GM18873 (cell line): ENCODE results near the gene CREB3L2.
A peak's percentile ranks its signal among the peaks of the same experiment; 100 is the strongest.
"Not testable (repeated sequence)": the region's sequence is repeated elsewhere in the genome, so short reads cannot be mapped to it uniquely, and the experiment has no call there.

ENCODE experiments used
- ATAC-seq: cut with Tn5 transposase; IDR thresholded peaks from one replicate; pipeline ENCODE4 v1.9.1; 2021; ENCODE audit warnings: mild to moderate bottlenecking, moderate library complexity, moderate number of reproducible peaks; ENCODE audit not compliant: unreplicated experiment, low FRiP score

Gene CREB3L2

GRCh38 chr7:138015096-138015495 is 13.2 kb upstream of the CREB3L2 start:
- ATAC-seq: no peak

DNA sequence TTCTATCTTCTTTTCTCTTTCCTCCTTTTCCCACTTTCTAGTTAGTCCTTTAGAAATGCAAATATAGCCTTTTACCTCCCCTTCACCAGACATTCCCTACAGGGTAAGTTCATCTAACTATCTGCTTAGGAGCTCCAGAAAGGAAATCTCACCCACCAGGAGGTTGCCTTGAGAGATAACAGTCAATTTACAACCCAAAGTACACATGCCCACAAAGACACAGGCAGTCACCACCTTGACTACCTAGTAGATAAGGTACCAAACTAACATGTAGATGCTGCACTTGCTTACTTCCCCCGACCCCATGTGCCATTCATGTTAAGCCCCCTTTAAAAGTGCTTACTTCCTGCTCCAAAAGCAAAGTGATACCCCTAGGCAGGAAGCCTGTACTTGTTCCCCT is 12.8 kb upstream of the CREB3L2 start:
- ATAC-seq: no peak

DNA sequence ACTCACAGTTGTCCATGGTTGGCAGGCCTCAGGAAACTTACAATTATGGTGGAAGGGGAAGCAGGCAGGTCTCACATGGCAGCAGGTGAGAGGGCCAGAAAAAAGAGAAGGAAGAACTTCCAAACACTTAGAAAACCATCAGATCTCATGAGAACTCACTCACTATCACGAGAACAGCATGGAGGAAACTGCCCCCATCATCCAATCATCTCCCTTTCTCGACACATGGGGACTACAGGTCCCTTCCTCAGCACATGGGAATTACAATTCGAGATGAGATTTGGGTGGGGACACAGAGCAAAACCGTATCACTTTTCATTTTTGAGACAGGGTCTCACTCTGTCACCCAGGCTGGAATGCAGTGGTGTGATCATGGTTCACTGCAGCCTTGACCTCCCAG is 12.3 kb upstream of the CREB3L2 start:
- not testable (repeated sequence) for ATAC-seq

DNA sequence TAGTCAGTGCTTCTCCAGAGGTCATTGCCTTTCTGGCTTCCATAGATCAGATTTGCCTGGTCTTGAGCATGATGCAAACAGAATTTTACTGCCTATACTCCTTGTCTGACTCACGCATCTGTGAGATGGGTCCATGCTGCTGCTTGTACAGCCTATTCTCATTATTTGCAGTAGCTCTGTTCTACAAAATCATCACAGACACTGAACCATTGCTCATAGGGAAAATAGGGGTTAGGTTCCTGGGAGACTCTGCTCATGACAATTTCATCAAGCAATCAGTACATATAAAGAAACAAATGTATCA is 7.4 kb upstream of the CREB3L2 start:
- ATAC-seq: no peak

GRCh38 chr7:138008588-138009349 is 6.9 kb upstream of the CREB3L2 start:
- ATAC-seq: no peak

DNA sequence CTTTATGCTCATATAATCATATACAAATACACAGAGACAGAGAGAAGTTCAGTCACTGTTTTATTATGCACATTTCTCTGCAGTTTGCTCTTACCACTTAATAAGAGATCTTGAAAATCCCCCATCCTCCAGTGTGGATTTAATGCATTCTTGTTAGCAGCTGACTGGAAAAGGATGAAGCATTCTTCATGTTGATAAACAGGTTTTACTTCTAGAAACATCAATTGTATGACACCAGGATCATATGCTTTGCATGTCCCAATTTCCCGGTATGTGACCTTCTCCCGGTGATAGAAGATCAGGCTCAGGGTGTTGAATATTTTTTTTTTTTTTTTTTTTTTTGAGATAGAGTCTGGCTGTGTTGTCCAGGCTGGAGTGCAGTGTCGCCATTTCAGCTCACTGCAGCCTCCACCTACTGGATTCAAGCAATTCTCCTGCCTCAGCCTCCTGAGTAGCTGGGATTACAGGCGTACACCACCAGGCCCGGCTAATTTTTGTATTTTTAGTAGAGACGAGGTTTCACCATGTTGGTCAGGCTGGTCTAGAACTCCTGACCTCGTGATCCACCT is 6.2 kb upstream of the CREB3L2 start:
- ATAC-seq: no peak

GRCh38 chr7:138006106-138006505 is 4.2 kb upstream of the CREB3L2 start:
- no peak for ATAC-seq

DNA sequence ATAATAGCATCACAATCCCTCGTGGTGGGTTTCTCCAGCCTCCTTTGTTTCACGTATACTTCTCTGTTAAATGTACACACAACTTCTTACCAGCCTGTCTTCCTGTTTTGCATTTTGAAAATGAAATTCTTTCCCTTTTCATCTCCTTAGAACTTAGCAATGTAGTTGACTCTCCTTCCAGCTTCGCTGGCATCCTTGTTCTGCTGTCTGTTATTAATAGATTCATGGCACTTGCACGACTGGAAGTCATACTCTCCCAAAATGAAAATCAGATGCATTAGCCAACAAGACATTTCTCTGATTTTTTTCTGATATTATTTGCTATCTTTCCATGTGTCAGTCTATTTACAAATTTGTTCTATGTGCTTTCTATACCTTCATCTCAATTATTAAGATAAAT is 3.0 kb upstream of the CREB3L2 start:
- no peak for ATAC-seq

DNA sequence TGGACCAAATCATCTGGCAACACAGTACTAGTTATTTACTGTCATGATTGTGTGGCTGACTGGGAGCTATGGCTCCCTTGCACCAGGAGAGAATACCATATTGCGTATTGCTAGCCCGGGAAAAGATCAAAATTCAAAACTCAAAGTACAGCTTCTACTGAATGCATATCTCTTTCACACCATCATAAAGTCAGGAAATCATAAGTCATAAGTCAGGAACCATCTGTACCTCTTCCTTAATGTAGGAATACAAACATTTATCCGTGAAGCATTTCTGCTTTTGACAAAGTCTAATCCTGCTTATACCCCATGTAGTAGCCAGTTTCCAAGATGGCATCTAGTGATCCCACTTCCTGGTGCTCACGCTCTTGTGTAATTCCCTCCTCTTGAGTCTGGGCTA is 2.2 kb upstream of the CREB3L2 start:
- no peak for ATAC-seq

DNA sequence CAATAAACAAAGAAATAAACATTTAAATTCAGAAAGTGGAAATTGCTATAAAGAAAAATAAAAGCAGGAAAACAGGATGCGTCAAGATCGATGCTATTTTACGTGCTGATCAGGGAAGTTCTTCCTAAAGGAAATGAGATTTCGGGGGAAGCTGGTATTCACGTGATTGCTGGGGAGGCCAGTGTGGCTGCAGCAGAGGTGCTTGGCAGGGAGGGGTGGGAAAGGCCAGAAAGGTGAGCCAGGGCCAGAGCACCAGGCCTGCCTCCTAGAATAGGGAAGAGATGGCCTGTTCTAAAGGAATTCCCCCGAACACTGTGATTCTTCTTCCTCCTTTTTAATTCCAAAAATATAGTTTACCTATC is 923 bp upstream of the CREB3L2 start:
- ATAC-seq: no peak

DNA sequence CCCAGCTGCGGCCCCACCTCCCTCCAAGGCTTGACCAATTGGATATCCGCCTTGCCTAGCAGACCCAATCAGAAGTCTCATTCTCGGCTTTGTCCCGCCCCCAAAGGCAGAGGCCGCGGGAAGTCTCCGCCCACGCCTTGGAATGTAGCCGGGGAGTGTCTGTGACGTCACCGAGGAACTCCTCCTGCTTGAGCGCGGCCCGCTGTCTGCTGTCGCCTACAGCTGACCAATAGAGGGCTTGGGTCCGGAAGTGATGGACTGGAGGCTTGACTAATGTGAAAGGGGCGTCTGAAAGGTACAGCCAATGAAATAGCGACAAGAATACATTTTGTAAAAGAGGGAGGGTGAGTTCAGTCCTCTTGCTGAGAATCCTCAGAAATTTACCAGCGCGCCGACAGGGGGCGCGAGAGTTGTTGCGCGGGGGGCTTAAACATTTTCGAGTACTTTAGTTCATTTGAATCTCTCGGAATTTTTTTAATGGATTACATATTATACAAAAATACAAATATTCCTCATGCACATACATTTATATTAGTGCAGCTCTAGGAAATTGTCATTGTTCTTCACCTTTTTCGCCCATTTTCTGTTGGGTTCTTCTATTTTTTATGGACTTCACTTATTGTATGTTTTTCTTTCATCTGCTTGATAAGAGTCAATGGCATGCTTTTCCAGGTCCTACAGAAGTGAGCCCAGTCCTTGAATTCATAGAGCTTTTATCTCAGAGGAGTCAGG is 376 bp upstream of the CREB3L2 start:
- ATAC-seq: peak; percentile 94

DNA sequence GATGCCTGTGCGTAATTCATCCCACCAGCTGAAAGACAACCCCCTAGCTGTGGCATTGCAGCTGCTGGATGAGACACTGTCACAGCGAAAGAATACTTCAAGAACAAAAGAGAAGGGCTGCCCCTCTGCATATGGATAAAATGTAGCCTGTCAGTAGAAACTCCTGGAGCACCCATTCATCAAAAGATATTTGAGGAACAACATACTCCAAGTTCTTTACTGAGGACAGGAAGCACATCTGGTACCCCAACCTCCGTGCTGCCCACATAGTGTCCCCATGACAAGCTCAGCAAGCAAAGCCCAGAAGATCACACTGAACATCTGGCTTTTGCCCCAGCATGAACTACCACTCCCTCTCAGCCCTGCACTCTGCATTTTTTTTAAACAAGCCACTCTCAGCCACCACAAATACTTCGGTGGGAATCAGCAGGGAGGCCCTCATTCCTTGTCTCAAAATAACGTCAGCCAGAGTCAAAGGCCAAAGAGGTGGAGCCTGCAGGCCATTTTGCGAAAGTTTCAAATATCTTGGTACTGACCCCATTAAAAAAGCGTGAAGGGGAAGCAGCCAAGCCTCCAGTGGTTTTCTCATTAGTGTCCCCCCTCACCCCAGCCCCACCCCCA is 1.7 kb downstream of the CREB3L2 start:
- no peak for ATAC-seq

- no peak for ATAC-seq
Measured at GRCh38 chr7:137999496-138000080, 2.3 kb downstream of the CREB3L2 start.

GRCh38 chr7:137998250-137998649 is 3.6 kb downstream of the CREB3L2 start:
- ATAC-seq: no peak

GRCh38 chr7:137996871-137997270 is 5.0 kb downstream of the CREB3L2 start:
- no peak for ATAC-seq

- ATAC-seq: no peak
Measured at GRCh38 chr7:137996386-137996851, 5.5 kb downstream of the CREB3L2 start.

DNA sequence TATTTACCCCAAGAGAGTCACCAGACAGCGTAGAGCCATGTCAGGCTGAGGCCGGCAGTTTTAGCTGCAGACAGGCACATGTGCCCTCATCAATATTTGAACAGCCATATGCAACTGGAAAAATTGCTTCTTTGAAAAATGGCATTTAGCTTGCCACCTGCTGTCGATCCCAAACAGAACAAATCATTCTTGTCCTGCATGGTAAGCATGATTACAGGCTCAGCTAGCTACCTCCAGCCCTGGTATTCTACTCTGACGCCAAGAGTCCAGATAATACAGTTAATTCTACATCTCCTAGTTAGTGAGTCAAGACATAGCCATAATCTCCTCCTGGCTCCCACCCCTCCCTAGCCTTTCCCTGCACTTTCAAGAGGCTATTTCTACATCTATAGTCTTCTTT is 7.7 kb downstream of the CREB3L2 start:
- no peak for ATAC-seq

GRCh38 chr7:137993395-137993743 is 8.5 kb downstream of the CREB3L2 start:
- no peak for ATAC-seq

- ATAC-seq: peak; percentile 60
Measured at GRCh38 chr7:137992550-137993394, 9.1 kb downstream of the CREB3L2 start.

DNA sequence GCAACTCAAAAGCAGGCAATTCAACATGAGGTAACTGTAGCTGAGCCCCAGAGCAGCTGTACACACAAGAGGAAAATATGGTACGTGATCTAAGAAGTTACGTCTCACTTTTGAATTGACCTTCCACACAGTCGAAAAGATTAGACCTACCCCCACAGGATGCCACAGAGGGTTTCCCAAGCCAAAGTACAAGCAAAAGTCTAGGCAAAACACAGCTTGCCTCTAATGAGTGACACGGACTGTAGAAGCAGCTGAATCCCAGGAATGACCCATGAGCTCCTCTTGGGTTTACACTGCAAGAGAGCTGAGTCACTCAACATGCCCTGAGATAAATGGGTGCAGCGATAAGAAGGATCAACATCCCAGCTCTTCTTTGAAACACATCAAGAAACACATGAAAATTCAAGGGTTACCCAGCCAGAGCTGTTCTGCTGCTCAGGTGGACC is 9.8 kb downstream of the CREB3L2 start:
- no peak for ATAC-seq
